DMS114 treated with DMSO at 0.1 percent for 48 hours (cell line): Measurements from ENCODE around the gene ZNF625.
"Not testable (repeated sequence)": the region's sequence is repeated elsewhere in the genome, so short reads cannot be mapped to it uniquely, and the experiment has no call there.

ENCODE experiments used
- DNase-seq: peaks from one replicate; lab custom pipeline; 2025; ENCODE audit not compliant: unreplicated experiment; lab: John Stamatoyannopoulos, UW

Gene ZNF625

GRCh38 chr19:12139269-12139668 lies 17.3 kb downstream of the ZNF625 start:
- DNase-seq = no peak

- no peak for DNase-seq
Observed at GRCh38 chr19:12137221-12137940, 19.2 kb downstream of the ZNF625 start.

- DNase-seq = no peak
Observed at GRCh38 chr19:12133069-12133468, 23.5 kb downstream of the ZNF625 start.

- DNase-seq = no peak
Observed at GRCh38 chr19:12126707-12127106, 29.8 kb downstream of the ZNF625 start.

GRCh38 chr19:12117201-12117970 lies 39.1 kb downstream of the ZNF625 start:
- no peak for DNase-seq

GRCh38 chr19:12113121-12113520 lies 43.4 kb downstream of the ZNF625 start:
- no peak for DNase-seq

GRCh38 chr19:12112701-12113100 lies 43.8 kb downstream of the ZNF625 start:
- no peak for DNase-seq

GRCh38 chr19:12111943-12112637 lies 44.4 kb downstream of the ZNF625 start:
- no peak for DNase-seq

GRCh38 chr19:12111176-12111575 lies 45.4 kb downstream of the ZNF625 start:
- no peak for DNase-seq

- DNase-seq = not testable (repeated sequence)
Observed at GRCh38 chr19:12103909-12104308, 52.6 kb downstream of the ZNF625 start.

GRCh38 chr19:12098040-12098439 lies 58.5 kb downstream of the ZNF625 start:
- no peak for DNase-seq

GRCh38 chr19:12095111-12095790 lies 61.3 kb downstream of the ZNF625 start:
- DNase-seq = no peak
